Ovary (tissue), 3 donors: ENCODE measurements around the gene STAP2.

Source experiments
- EP300 ChIP-seq: sonication (generic); formaldehyde crosslinking; IDR thresholded peaks from one replicate; pipeline ENCODE4 v1.6.1; 2017; ENCODE audit warnings: antibody characterized with exemption
- POLR2A ChIP-seq: fragments of 450-650 bp; IDR thresholded peaks from one replicate; pipeline ENCODE4 v1.6.1; 2017; ENCODE audit warnings: antibody characterized with exemption, mild to moderate bottlenecking, moderate library complexity
- TF ChIP-seq, protein P1 (sequence below), 3 donors: fragments of 450-650 bp in 2 of 3; fragments of 200-600 bp in 1 of 3; IDR thresholded peaks; one replicate each; pipeline versions ENCODE4 v1.5.1 to v1.8.0; 2016 to 2022; ENCODE audit warnings: antibody characterized with exemption in 3 of 3, mild to moderate bottlenecking in 1 of 3
- donor health status: DM: no; HTN: no; CAD: no.

DNA sequence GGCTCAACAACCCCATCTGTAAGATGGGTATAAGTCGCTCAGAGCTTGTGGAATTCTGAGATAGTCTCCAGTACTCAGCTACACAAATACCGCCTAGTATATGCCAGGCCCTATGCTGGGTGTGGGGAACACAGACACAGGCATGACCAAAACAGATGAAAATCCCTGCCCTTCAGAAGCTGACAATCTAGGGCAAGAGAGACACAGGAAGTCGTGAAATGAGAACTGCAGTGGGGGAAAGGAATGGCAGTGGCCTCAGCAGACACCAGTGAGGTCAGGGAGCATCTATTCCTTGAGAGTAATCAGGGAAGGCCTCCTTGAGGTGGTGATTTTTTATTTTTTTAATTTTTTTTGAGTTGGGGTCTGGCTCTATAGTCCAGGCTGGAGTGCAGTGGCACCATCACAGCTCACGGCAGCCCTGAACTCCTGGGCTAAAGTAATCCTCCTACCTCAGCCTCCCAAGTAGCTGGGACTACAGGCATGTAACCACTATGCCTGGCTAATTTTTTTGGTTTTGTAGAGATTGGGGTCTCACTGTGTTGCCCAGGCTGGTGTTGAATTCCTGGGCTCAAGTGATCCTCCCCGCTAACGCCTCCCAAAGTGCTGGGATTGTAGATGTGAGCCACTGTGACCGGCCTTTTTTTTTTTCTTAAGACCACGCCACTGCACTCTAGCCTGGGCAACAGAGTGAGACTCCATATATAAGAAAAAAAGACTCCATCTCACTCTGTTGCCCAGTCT, 39.6 kb downstream of the STAP2 start:
- TF ChIP-seq EP300 (no peak), POLR2A (no peak)
- TF ChIP-seq, protein P1, sequence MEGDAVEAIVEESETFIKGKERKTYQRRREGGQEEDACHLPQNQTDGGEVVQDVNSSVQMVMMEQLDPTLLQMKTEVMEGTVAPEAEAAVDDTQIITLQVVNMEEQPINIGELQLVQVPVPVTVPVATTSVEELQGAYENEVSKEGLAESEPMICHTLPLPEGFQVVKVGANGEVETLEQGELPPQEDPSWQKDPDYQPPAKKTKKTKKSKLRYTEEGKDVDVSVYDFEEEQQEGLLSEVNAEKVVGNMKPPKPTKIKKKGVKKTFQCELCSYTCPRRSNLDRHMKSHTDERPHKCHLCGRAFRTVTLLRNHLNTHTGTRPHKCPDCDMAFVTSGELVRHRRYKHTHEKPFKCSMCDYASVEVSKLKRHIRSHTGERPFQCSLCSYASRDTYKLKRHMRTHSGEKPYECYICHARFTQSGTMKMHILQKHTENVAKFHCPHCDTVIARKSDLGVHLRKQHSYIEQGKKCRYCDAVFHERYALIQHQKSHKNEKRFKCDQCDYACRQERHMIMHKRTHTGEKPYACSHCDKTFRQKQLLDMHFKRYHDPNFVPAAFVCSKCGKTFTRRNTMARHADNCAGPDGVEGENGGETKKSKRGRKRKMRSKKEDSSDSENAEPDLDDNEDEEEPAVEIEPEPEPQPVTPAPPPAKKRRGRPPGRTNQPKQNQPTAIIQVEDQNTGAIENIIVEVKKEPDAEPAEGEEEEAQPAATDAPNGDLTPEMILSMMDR (IDR thresholded peaks at IDR 0.05), result no peak
